HCT116 (cell line): ENCODE results near the gene SELENBP1. TPM values are rescaled to one million over a fixed set of nuclear protein-coding genes. Genes with fewer than 3 reads are reported as not detected.

Experiments
- ATAC-seq: fragments of 200-7000 bp; cut with Tn5 transposase; 2 replicates; pipeline ENCODE4 v1.9.1; 2020; ENCODE audit warnings: mild to moderate bottlenecking, moderate library complexity
- BruUV-seq: library from RNA; stranded (reverse); fragments of 400-500 nt; replicated peaks from 2 replicates; lab custom pipeline; 2021; lab: Mats Ljungman, UMichigan
- CTCF ChIA-PET: fragments of 300-600 bp; sonication (Branson Sonifier 250); formaldehyde crosslinking; loops from one replicate; lab custom pipeline; 2021; ENCODE audit warnings: antibody characterized with exemption; lab: Charles Lee
- POLR2A ChIA-PET: fragments of 300-600, 350-600 bp; sonication (Branson Sonifier 250); formaldehyde crosslinking; loops from one replicate; lab custom pipeline; 2021; ENCODE audit warnings: antibody characterized with exemption; lab: Charles Lee
- RAD21 ChIA-PET, 2 experiments: fragments of 300-600 bp; sonication (Branson Sonifier 250); formaldehyde crosslinking; loops; one replicate each; lab custom pipeline; 2023; ENCODE audit warnings: low total read pairs in 2 of 2; ENCODE audit not compliant: uncharacterized antibody in 2 of 2, unreplicated experiment in 2 of 2, low non-redundant PET in 1 of 2; lab: Charles Lee
- DNase-seq: peaks from one replicate; pipeline ENCODE4 v3.0.0-alpha.2; 2010; ENCODE audit warnings: low read depth, low spot score
- H2AFZ ChIP-seq: fragments of 200-600 bp; shearing (Covaris generic), sonication (generic); 2 replicates; pipeline ENCODE4 v1.6.1; 2017; ENCODE audit warnings: low read depth, mixed run types, mixed read lengths, antibody characterized with exemption, low read length; ENCODE audit not compliant: poor library complexity, severe bottlenecking
- H3K27ac ChIP-seq: 2 replicates; pipeline ENCODE4 v1.5.1; 2012; ENCODE audit warnings: low read depth, low read length
- H3K27me3 ChIP-seq: fragments of 200-600 bp; sonication (generic); 2 replicates; pipeline ENCODE4 v1.6.1; 2016; ENCODE audit warnings: mixed run types, low read length, mixed read lengths; ENCODE audit not compliant: insufficient read depth
- H3K36me3 ChIP-seq, 2 experiments: fragments of 200-500 bp in 1 of 2; fragments of 200-600 bp in 1 of 2; sonication (Bioruptor generic) in 1 of 2; sonication (generic) in 1 of 2; 2 replicates each; pipeline versions ENCODE4 v1.5.1 to v1.6.1; 2014 to 2016; ENCODE audit warnings: low read length in 2 of 2, inconsistent platforms in 1 of 2, mixed read lengths in 1 of 2, mixed run types in 1 of 2; ENCODE audit not compliant: insufficient read depth in 2 of 2, control insufficient read depth in 1 of 2
- H3K4me1 ChIP-seq, 2 experiments: fragments of 200-600 bp in 1 of 2; sonication (generic) in 1 of 2; 2 replicates each; pipeline versions ENCODE4 v1.5.1 to v1.6.1; 2012 to 2017; ENCODE audit warnings: low read length in 2 of 2, inconsistent platforms in 1 of 2, mild to moderate bottlenecking in 1 of 2, mixed read lengths in 1 of 2, mixed run types in 1 of 2, moderate library complexity in 1 of 2; ENCODE audit not compliant: insufficient read depth in 2 of 2, control insufficient read depth in 1 of 2
- H3K4me2 ChIP-seq: fragments of 200-600 bp; sonication (generic); 2 replicates; pipeline ENCODE4 v1.6.1; 2017; ENCODE audit warnings: mixed run types, low read length, mixed read lengths
- H3K4me3 ChIP-seq, 2 experiments: fragments of 200-600 bp in 1 of 2; sonication (generic) in 1 of 2; replicated peaks in 1 of 2; 2 replicates each; pipeline ENCODE4 v1.5.1; 2011 to 2016; ENCODE audit warnings: low read length in 2 of 2, control low read depth in 1 of 2, low read depth in 1 of 2, mild to moderate bottlenecking in 1 of 2, mixed read lengths in 1 of 2, mixed run types in 1 of 2
- H3K79me2 ChIP-seq: fragments of 200-600 bp; sonication (generic); 2 replicates; pipeline ENCODE4 v1.6.1; 2017; ENCODE audit warnings: mild to moderate bottlenecking, mixed run types, low read length, moderate library complexity, mixed read lengths; ENCODE audit not compliant: insufficient read depth
- H3K9ac ChIP-seq: fragments of 200-600 bp; sonication (generic); 2 replicates; pipeline ENCODE4 v1.6.1; 2016; ENCODE audit warnings: low read length, mixed read lengths
- H3K9me2 ChIP-seq: fragments of 200-600 bp; sonication (generic), shearing (Covaris generic); 2 replicates; pipeline ENCODE4 v1.6.1; 2017; ENCODE audit warnings: mixed run types, mild to moderate bottlenecking, moderate library complexity; ENCODE audit not compliant: insufficient read depth
- H3K9me3 ChIP-seq, 2 experiments: fragments of 200-500 bp in 1 of 2; fragments of 200-600 bp in 1 of 2; sonication (Bioruptor generic) in 1 of 2; sonication (generic) in 1 of 2; 2 replicates each; pipeline ENCODE4 v1.6.1; 2014 to 2017; ENCODE audit warnings: low read length in 2 of 2, mixed read lengths in 2 of 2, inconsistent platforms in 1 of 2, low read depth in 1 of 2, mild to moderate bottlenecking in 1 of 2, mixed run types in 1 of 2, moderate library complexity in 1 of 2; ENCODE audit not compliant: control insufficient read depth in 1 of 2, insufficient read depth in 1 of 2
- H4K20me1 ChIP-seq: fragments of 200-600 bp; sonication (generic), shearing (Covaris generic); 2 replicates; pipeline ENCODE4 v1.6.1; 2017; ENCODE audit warnings: mixed run types, mild to moderate bottlenecking, moderate library complexity; ENCODE audit not compliant: insufficient read depth
- CBX3 ChIP-seq: IDR thresholded peaks from 2 replicates; pipeline ENCODE4 v1.6.1; 2012; ENCODE audit warnings: low read depth
- CEBPB ChIP-seq: IDR thresholded peaks from 2 replicates; pipeline ENCODE4 v1.6.1; 2012; ENCODE audit warnings: low read depth
- EGR1 ChIP-seq: IDR thresholded peaks from 2 replicates; pipeline ENCODE4 v1.6.1; 2012; ENCODE audit warnings: low read depth
- EZH2phosphoT487 ChIP-seq: fragments of 200-600 bp; IDR thresholded peaks from 2 replicates; pipeline ENCODE4 v1.6.1; 2018; ENCODE audit warnings: antibody characterized with exemption, borderline replicate concordance
- POLR2A ChIP-seq: IDR thresholded peaks from 2 replicates; pipeline ENCODE4 v1.7.0; 2011; ENCODE audit warnings: borderline replicate concordance; ENCODE audit not compliant: insufficient read depth, insufficient read length; ENCODE audit errors: extremely low read depth
- POLR2AphosphoS5 ChIP-seq: IDR thresholded peaks from 2 replicates; pipeline ENCODE4 v1.6.1; 2011; ENCODE audit warnings: mild to moderate bottlenecking, low read depth, low read length, moderate library complexity
- RAD21 ChIP-seq: IDR thresholded peaks from 2 replicates; pipeline ENCODE4 v1.6.1; 2012; ENCODE audit warnings: low read depth, mild to moderate bottlenecking
- SIN3A ChIP-seq: IDR thresholded peaks from 2 replicates; pipeline ENCODE4 v1.6.1; 2012; ENCODE audit warnings: low read depth
- SRF ChIP-seq: IDR thresholded peaks from 2 replicates; pipeline ENCODE4 v1.6.1; 2012; ENCODE audit warnings: low read depth
- YY1 ChIP-seq: IDR thresholded peaks from 2 replicates; pipeline ENCODE4 v1.6.1; 2011; ENCODE audit warnings: low read length, low read depth, moderate library complexity, mild to moderate bottlenecking; ENCODE audit not compliant: insufficient replicate concordance; ENCODE audit errors: extremely low read depth
- ZFX ChIP-seq: fragments of 450-650 bp; IDR thresholded peaks from 2 replicates; pipeline ENCODE4 v1.6.1; 2017
- ZNF274 ChIP-seq: fragments of 200-500 bp; sonication (Bioruptor generic); IDR thresholded peaks from 2 replicates; pipeline ENCODE4 v1.6.1; 2014; ENCODE audit warnings: mild to moderate bottlenecking, low read depth, low read length, inconsistent platforms
- intact Hi-C: fragments of 100-400 bp; cut with micrococcal nuclease; formaldehyde crosslinking; loops from 2 replicates; pipeline ENCODE4 v1.10.0; 2022
- total RNA-seq: library from RNA; stranded (reverse); gene quantifications from one replicate; pipeline ENCODE4 v1.2.1, GENCODE V29; 2021; ENCODE audit not compliant: unreplicated experiment
- TF ChIP-seq, protein P1 (sequence below): IDR thresholded peaks from 2 replicates; pipeline ENCODE4 v1.6.1; 2012
- TF ChIP-seq, protein P2 (sequence below): IDR thresholded peaks from 2 replicates; pipeline ENCODE4 v1.6.1; 2012; ENCODE audit warnings: low read depth
- TF ChIP-seq, protein P3 (sequence below), 3 experiments: fragments of 200-600 bp in 1 of 3; sonication (generic) in 1 of 3; IDR thresholded peaks in 2 of 3; conservative IDR thresholded peaks in 1 of 3; 2 replicates each; pipeline ENCODE4 v1.5.1; 2012 to 2017; ENCODE audit warnings: low read depth in 2 of 3, low read length in 2 of 3, antibody characterized with exemption in 1 of 3, borderline replicate concordance in 1 of 3, control low read depth in 1 of 3, mild to moderate bottlenecking in 1 of 3, mixed read lengths in 1 of 3, mixed run types in 1 of 3, moderate library complexity in 1 of 3; ENCODE audit not compliant: insufficient read depth in 1 of 3

SELENBP1 gene
- total RNA-seq, 1 experiment from 2014 or later, result 0.42 TPM

DNA sequence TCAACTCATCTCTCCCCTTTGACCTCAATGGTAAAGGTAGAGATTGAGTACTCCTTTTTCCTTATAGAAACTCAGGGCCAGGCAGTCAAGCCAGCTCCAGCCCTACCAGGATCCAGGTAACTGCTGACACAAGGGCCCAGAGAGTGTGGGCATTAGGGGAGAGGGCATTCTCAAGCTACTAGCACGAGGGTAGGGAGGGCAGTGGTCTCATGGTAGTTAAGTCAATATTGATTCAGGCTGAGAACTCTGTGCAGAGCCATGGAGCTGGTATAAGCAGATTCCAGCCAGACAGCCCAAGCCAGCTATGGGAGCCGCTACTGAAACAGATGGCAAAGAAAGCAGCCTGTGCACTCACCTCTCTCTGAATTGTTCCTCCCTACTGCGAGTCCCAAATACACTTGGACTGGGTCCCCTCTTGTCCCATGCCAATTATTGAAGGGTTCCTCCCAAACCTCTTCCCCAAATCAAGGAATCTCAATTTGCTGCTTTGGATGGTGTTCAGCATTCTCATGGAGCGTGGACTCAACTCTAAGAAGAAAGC lies 48.0 kb downstream of the SELENBP1 start:
- TF ChIP-seq POLR2A (no peak), ZNF274 (no peak), RAD21 (no peak), EZH2phosphoT487 (no peak), CEBPB (no peak), YY1 (no peak), ZFX (no peak), SIN3A (no peak), POLR2AphosphoS5 (no peak)
- TF ChIP-seq, protein P1, sequence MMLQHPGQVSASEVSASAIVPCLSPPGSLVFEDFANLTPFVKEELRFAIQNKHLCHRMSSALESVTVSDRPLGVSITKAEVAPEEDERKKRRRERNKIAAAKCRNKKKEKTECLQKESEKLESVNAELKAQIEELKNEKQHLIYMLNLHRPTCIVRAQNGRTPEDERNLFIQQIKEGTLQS, result no peak
- Histone ChIP-seq H4K20me1 (no peaks in the 10 kb centered on the region), H3K79me2 (peaks cover 14% of the 10 kb centered on the region), H3K9ac (no peak overlapping the region), H3K9me2 (no peaks in the 10 kb centered on the region), H3K27me3 (no peaks in the 10 kb centered on the region), H3K4me3 (no peak overlapping the region), H2AFZ (no peak overlapping the region), H3K4me1 (peaks cover 12 to 24% of the 10 kb centered on the region in 2 experiments), H3K4me2 (no peak overlapping the region), H3K36me3 (peaks cover 0 to 2% of the 10 kb centered on the region in 2 experiments; a peak in 1 of 4 replicates), H3K9me3 (no peaks in the 10 kb centered on the region), H3K27ac (no peak overlapping the region)
- POLR2A ChIA-PET, result interaction anchor here (0.6 to 0.9 kb wide), 2 partner anchors 16 to 281 kb away, joined by 3 to 4 read pairs; no protein-coding TSS in a partner anchor
- intact Hi-C loops, result no loop called here
- RAD21 ChIA-PET, result no interaction called here
- no TSS peak for BruUV-seq
- CTCF ChIA-PET, result no interaction called here
- ATAC-seq (no peak), DNase-seq (no peak)

DNA sequence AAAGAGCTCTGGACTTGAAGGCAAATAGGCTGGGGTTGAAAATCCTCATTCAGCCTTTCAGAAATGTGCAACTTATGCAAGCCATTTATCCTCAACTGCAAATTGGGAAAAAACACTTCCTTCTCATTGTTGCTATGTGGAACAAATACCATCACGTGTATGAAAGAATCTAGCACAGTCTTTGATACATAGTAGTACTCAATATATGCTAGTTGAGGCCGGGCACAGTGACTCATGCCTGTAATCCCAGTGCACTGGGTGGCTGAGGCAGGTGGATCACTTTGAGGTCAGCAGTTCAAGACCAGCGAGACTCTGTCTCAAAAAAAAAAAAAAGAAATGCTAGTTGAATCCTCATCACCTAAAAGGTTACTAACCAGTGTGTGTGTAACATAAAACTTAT lies 53.5 kb downstream of the SELENBP1 start:
- Histone ChIP-seq H3K27ac (no peak overlapping the region), H3K4me1 (peaks cover 0 to 8% of the 10 kb centered on the region in 2 experiments; a peak in 2 of 4 replicates), H3K27me3 (no peaks in the 10 kb centered on the region), H3K4me2 (no peak overlapping the region), H3K4me3 (no peak overlapping the region), H3K79me2 (no peaks in the 10 kb centered on the region; the same call in 1 of the 2 replicates), H3K9me3 (no peaks in the 10 kb centered on the region), H3K36me3 (peaks cover 0 to 6% of the 10 kb centered on the region in 2 experiments; a peak in 1 of 4 replicates), H4K20me1 (no peaks in the 10 kb centered on the region), H2AFZ (no peak overlapping the region), H3K9me2 (no peaks in the 10 kb centered on the region), H3K9ac (no peak overlapping the region)
- intact Hi-C loops, result no loop called here
- ChIA-PET RAD21 (no interaction called here), CTCF (no interaction called here), POLR2A (no interaction called here)
- ATAC-seq (no peak), DNase-seq (no peak)
- no TSS peak for BruUV-seq
- TF ChIP-seq CBX3 (no peak), EZH2phosphoT487 (no peak), EGR1 (no peak), SRF (no peak), RAD21 (no peak)
- TF ChIP-seq, protein P2, sequence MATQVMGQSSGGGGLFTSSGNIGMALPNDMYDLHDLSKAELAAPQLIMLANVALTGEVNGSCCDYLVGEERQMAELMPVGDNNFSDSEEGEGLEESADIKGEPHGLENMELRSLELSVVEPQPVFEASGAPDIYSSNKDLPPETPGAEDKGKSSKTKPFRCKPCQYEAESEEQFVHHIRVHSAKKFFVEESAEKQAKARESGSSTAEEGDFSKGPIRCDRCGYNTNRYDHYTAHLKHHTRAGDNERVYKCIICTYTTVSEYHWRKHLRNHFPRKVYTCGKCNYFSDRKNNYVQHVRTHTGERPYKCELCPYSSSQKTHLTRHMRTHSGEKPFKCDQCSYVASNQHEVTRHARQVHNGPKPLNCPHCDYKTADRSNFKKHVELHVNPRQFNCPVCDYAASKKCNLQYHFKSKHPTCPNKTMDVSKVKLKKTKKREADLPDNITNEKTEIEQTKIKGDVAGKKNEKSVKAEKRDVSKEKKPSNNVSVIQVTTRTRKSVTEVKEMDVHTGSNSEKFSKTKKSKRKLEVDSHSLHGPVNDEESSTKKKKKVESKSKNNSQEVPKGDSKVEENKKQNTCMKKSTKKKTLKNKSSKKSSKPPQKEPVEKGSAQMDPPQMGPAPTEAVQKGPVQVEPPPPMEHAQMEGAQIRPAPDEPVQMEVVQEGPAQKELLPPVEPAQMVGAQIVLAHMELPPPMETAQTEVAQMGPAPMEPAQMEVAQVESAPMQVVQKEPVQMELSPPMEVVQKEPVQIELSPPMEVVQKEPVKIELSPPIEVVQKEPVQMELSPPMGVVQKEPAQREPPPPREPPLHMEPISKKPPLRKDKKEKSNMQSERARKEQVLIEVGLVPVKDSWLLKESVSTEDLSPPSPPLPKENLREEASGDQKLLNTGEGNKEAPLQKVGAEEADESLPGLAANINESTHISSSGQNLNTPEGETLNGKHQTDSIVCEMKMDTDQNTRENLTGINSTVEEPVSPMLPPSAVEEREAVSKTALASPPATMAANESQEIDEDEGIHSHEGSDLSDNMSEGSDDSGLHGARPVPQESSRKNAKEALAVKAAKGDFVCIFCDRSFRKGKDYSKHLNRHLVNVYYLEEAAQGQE, result no peak
- TF ChIP-seq, protein P3, sequence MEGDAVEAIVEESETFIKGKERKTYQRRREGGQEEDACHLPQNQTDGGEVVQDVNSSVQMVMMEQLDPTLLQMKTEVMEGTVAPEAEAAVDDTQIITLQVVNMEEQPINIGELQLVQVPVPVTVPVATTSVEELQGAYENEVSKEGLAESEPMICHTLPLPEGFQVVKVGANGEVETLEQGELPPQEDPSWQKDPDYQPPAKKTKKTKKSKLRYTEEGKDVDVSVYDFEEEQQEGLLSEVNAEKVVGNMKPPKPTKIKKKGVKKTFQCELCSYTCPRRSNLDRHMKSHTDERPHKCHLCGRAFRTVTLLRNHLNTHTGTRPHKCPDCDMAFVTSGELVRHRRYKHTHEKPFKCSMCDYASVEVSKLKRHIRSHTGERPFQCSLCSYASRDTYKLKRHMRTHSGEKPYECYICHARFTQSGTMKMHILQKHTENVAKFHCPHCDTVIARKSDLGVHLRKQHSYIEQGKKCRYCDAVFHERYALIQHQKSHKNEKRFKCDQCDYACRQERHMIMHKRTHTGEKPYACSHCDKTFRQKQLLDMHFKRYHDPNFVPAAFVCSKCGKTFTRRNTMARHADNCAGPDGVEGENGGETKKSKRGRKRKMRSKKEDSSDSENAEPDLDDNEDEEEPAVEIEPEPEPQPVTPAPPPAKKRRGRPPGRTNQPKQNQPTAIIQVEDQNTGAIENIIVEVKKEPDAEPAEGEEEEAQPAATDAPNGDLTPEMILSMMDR (IDR thresholded peaks at IDR 0.05 in 2 of 3, conservative IDR thresholded peaks at IDR 0.05 in 1 of 3; ENCODE audit: borderline replicate concordance in 1 of 3, insufficient read depth in 1 of 3, low read depth in 2 of 3, low read length in 2 of 3), result no peak
